ENCODE data around the gene CFHR3. TPM values are rescaled to one million over a fixed set of nuclear protein-coding genes. Genes with fewer than 3 reads are reported as not detected.
"Not testable (repeated sequence)": the region's sequence is repeated elsewhere in the genome, so short reads cannot be mapped to it uniquely, and the experiment has no call there.

Gene CFHR3
- polyA plus RNA-seq, 3 donors: not detected

GRCh38 chr1:196765019-196765740 lies 9.5 kb upstream of the CFHR3 start:
- H3K27me3 ChIP-seq (ENCODE audit: control insufficient read depth in 2 of 2, insufficient read depth in 2 of 2, low read length in 2 of 2); H3K79me2 ChIP-seq (ENCODE audit: insufficient read depth, low read length); H3K9me3 ChIP-seq (replicated peaks in 1 of 2; ENCODE audit: control insufficient read depth in 1 of 2, insufficient read depth in 1 of 2, low read length in 2 of 2); H3K9me3 Mint-ChIP-seq; H3K36me3 ChIP-seq (replicated peaks in 1 of 2; ENCODE audit: control insufficient read depth in 1 of 2, insufficient read depth in 2 of 2, low read length in 2 of 2); H3K4me3 ChIP-seq (replicated peaks in 1 of 3; ENCODE audit: low read depth in 2 of 3, low read length in 3 of 3); H3K4me1 Mint-ChIP-seq; H3K4me3 Mint-ChIP-seq; H3K27me3 Mint-ChIP-seq (ENCODE audit: low read depth in 3 of 3); H3K4me1 ChIP-seq (ENCODE audit: control insufficient read depth in 1 of 2, insufficient read depth in 2 of 2, low read length in 2 of 2); H2AFZ ChIP-seq (ENCODE audit: insufficient read depth, low read depth, low read length, poor library complexity, severe bottlenecking); DNase-seq; H3K27ac ChIP-seq (ENCODE audit: low read depth in 1 of 2, low read length in 2 of 2); H3K9ac ChIP-seq (ENCODE audit: insufficient read depth, low read length, poor library complexity, severe bottlenecking); H3K4me2 ChIP-seq (replicated peaks; ENCODE audit: extremely low read depth, low read length, poor library complexity, severe bottlenecking); H3K27ac Mint-ChIP-seq; intact Hi-C loops (cut with micrococcal nuclease); H3K36me3 Mint-ChIP-seq; H4K20me1 ChIP-seq (ENCODE audit: insufficient read depth, low read length): not testable (repeated sequence)
- WGBS (ENCODE audit: insufficient coverage): no CpG with 5 or more reads among the region's 4 CpGs

DNA sequence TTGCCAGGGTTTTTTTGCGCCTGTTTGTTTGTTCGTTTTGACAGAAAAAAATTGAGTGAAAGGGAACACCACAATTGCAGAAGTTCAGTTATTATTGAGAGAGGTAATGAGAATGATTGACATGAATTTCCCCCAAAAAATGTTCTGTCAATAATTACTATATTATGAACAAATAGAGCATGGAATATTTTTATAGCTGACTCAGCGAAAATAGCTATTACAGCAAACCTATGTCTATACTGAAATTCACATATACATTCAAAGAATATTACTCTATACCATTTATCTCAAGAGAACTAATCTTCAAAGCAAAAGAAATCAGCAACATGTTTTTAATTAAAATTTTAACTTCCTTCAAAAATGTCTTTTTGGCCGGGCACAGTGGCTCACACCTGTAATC lies 4.8 kb upstream of the CFHR3 start:
- H3K4me3 ChIP-seq (replicated peaks in 1 of 3; ENCODE audit: low read depth in 2 of 3, low read length in 3 of 3); H3K27me3 ChIP-seq (ENCODE audit: control insufficient read depth in 2 of 2, insufficient read depth in 2 of 2, low read length in 2 of 2); H3K27ac Mint-ChIP-seq; H3K4me1 ChIP-seq (ENCODE audit: control insufficient read depth in 1 of 2, insufficient read depth in 2 of 2, low read length in 2 of 2); H3K4me3 Mint-ChIP-seq; H3K36me3 ChIP-seq (replicated peaks in 1 of 2; ENCODE audit: control insufficient read depth in 1 of 2, insufficient read depth in 2 of 2, low read length in 2 of 2); H3K9ac ChIP-seq (ENCODE audit: insufficient read depth, low read length, poor library complexity, severe bottlenecking); H3K27me3 Mint-ChIP-seq (ENCODE audit: low read depth in 3 of 3); H3K79me2 ChIP-seq (ENCODE audit: insufficient read depth, low read length); H4K20me1 ChIP-seq (ENCODE audit: insufficient read depth, low read length); intact Hi-C loops (cut with micrococcal nuclease); H3K36me3 Mint-ChIP-seq; H3K4me1 Mint-ChIP-seq; H3K9me3 Mint-ChIP-seq; H2AFZ ChIP-seq (ENCODE audit: insufficient read depth, low read depth, low read length, poor library complexity, severe bottlenecking); DNase-seq; H3K27ac ChIP-seq (ENCODE audit: low read depth in 1 of 2, low read length in 2 of 2); H3K9me3 ChIP-seq (replicated peaks in 1 of 2; ENCODE audit: control insufficient read depth in 1 of 2, insufficient read depth in 1 of 2, low read length in 2 of 2); H3K4me2 ChIP-seq (replicated peaks; ENCODE audit: extremely low read depth, low read length, poor library complexity, severe bottlenecking): not testable (repeated sequence)
- WGBS (ENCODE audit: insufficient coverage): 88% methylated on average over 1 of the region's 4 CpGs

GRCh38 chr1:196773713-196774112 lies 927 bp upstream of the CFHR3 start:
- Histone ChIP-seq H3K4me3 (replicated peaks in 1 of 3; ENCODE audit: low read depth in 2 of 3, low read length in 3 of 3) (no peak overlapping the region), H3K79me2 (ENCODE audit: insufficient read depth, low read length) (no peaks in the 10 kb centered on the region), H3K9ac (ENCODE audit: insufficient read depth, low read length, poor library complexity, severe bottlenecking) (no peak overlapping the region), H3K9me3 (replicated peaks in 1 of 2; ENCODE audit: control insufficient read depth in 1 of 2, insufficient read depth in 1 of 2, low read length in 2 of 2) (no peaks in the 10 kb centered on the region), H3K27me3 (ENCODE audit: control insufficient read depth in 2 of 2, insufficient read depth in 2 of 2, low read length in 2 of 2) (no peaks in the 10 kb centered on the region), H3K4me1 (ENCODE audit: control insufficient read depth in 1 of 2, insufficient read depth in 2 of 2, low read length in 2 of 2) (no peaks in the 10 kb centered on the region), H3K4me2 (replicated peaks; ENCODE audit: extremely low read depth, low read length, poor library complexity, severe bottlenecking) (no peak overlapping the region), H2AFZ (ENCODE audit: insufficient read depth, low read depth, low read length, poor library complexity, severe bottlenecking) (no peak overlapping the region), H4K20me1 (ENCODE audit: insufficient read depth, low read length) (no peaks in the 10 kb centered on the region), H3K36me3 (replicated peaks in 1 of 2; ENCODE audit: control insufficient read depth in 1 of 2, insufficient read depth in 2 of 2, low read length in 2 of 2) (no peaks in the 10 kb centered on the region), H3K27ac (ENCODE audit: low read depth in 1 of 2, low read length in 2 of 2) (no peak overlapping the region)
- intact Hi-C loops (cut with micrococcal nuclease): no loop called here
- DNase-seq: no peak
- H3K27ac Mint-ChIP-seq: no peak overlapping the region
- H3K4me1 Mint-ChIP-seq: no peaks in the 10 kb centered on the region
- H3K4me3 Mint-ChIP-seq: no peak overlapping the region
- H3K27me3 Mint-ChIP-seq (ENCODE audit: low read depth in 3 of 3): no peaks in the 10 kb centered on the region
- H3K36me3 Mint-ChIP-seq: no peaks in the 10 kb centered on the region
- WGBS (ENCODE audit: insufficient coverage): no CpG with 5 or more reads among the region's 1 CpG
- H3K9me3 Mint-ChIP-seq: peaks cover 0 to 6% (median 2%) of the 10 kb centered on the region in 7 donors
- TF ChIP-seq CTCF (IDR thresholded peaks at IDR 0.05): no peak

Measured in CD14-positive monocyte (primary cell).